ENCODE results near the gene VTCN1.

DNA sequence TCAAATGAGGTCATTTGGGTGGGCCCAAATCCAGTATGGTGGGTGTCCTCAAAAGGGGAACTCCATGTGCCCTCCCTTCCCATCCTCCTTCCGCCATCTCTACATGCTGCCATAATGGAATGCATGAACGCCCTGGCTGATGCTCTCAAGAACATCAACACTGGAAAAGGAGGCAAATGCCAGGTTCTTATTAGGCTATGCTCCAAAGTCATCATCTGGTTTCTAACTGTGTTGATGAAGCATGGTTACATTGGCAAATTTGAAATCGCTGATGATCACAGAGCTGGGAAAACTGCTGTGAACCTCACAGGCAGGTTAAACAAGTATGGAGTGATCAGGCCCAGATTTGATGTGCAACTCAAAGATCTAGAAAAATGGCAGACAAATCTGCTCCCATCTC lies 72.6 kb downstream of the VTCN1 start:
- TF ChIP-seq, protein P1, sequence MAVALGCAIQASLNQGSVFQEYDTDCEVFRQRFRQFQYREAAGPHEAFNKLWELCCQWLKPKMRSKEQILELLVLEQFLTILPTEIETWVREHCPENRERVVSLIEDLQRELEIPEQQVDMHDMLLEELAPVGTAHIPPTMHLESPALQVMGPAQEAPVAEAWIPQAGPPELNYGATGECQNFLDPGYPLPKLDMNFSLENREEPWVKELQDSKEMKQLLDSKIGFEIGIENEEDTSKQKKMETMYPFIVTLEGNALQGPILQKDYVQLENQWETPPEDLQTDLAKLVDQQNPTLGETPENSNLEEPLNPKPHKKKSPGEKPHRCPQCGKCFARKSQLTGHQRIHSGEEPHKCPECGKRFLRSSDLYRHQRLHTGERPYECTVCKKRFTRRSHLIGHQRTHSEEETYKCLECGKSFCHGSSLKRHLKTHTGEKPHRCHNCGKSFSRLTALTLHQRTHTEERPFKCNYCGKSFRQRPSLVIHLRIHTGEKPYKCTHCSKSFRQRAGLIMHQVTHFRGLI (tag by site-specific recombination; IDR thresholded peaks at IDR 0.05) = no peak
- TF ChIP-seq ZNF202 (tag by site-specific recombination; IDR thresholded peaks at IDR 0.05; ENCODE audit: borderline replicate concordance) (no peak), ZNF48 (tag by site-specific recombination; IDR thresholded peaks at IDR 0.05) (no peak), ZNF155 (tag by site-specific recombination; IDR thresholded peaks at IDR 0.05) (no peak), ZNF223 (tag by site-specific recombination; IDR thresholded peaks at IDR 0.05) (no peak), KLF9 (tag by site-specific recombination; IDR thresholded peaks at IDR 0.05; ENCODE audit: low read depth) (no peak), ZNF366 (tag by site-specific recombination; conservative IDR thresholded peaks at IDR 0.05) (no peak)
- TF ChIP-seq, protein P2, sequence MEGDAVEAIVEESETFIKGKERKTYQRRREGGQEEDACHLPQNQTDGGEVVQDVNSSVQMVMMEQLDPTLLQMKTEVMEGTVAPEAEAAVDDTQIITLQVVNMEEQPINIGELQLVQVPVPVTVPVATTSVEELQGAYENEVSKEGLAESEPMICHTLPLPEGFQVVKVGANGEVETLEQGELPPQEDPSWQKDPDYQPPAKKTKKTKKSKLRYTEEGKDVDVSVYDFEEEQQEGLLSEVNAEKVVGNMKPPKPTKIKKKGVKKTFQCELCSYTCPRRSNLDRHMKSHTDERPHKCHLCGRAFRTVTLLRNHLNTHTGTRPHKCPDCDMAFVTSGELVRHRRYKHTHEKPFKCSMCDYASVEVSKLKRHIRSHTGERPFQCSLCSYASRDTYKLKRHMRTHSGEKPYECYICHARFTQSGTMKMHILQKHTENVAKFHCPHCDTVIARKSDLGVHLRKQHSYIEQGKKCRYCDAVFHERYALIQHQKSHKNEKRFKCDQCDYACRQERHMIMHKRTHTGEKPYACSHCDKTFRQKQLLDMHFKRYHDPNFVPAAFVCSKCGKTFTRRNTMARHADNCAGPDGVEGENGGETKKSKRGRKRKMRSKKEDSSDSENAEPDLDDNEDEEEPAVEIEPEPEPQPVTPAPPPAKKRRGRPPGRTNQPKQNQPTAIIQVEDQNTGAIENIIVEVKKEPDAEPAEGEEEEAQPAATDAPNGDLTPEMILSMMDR (tag by site-specific recombination; IDR thresholded peaks at IDR 0.05) = no peak
- TF ChIP-seq, protein P3, sequence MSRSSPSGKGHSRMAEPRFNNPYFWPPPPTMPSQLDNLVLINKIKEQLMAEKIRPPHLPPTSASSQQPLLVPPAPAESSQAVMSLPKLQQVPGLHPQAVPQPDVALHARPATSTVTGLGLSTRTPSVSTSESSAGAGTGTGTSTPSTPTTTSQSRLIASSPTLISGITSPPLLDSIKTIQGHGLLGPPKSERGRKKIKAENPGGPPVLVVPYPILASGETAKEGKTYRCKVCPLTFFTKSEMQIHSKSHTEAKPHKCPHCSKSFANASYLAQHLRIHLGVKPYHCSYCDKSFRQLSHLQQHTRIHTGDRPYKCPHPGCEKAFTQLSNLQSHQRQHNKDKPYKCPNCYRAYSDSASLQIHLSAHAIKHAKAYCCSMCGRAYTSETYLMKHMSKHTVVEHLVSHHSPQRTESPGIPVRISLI (tag by site-specific recombination; IDR thresholded peaks at IDR 0.05) = no peak
- TF ChIP-seq, protein P4, sequence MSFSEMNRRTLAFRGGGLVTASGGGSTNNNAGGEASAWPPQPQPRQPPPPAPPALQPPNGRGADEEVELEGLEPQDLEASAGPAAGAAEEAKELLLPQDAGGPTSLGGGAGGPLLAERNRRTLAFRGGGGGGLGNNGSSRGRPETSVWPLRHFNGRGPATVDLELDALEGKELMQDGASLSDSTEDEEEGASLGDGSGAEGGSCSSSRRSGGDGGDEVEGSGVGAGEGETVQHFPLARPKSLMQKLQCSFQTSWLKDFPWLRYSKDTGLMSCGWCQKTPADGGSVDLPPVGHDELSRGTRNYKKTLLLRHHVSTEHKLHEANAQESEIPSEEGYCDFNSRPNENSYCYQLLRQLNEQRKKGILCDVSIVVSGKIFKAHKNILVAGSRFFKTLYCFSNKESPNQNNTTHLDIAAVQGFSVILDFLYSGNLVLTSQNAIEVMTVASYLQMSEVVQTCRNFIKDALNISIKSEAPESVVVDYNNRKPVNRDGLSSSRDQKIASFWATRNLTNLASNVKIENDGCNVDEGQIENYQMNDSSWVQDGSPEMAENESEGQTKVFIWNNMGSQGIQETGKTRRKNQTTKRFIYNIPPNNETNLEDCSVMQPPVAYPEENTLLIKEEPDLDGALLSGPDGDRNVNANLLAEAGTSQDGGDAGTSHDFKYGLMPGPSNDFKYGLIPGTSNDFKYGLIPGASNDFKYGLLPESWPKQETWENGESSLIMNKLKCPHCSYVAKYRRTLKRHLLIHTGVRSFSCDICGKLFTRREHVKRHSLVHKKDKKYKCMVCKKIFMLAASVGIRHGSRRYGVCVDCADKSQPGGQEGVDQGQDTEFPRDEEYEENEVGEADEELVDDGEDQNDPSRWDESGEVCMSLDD (tag by site-specific recombination; IDR thresholded peaks at IDR 0.05) = no peak
- TF ChIP-seq, protein P5, sequence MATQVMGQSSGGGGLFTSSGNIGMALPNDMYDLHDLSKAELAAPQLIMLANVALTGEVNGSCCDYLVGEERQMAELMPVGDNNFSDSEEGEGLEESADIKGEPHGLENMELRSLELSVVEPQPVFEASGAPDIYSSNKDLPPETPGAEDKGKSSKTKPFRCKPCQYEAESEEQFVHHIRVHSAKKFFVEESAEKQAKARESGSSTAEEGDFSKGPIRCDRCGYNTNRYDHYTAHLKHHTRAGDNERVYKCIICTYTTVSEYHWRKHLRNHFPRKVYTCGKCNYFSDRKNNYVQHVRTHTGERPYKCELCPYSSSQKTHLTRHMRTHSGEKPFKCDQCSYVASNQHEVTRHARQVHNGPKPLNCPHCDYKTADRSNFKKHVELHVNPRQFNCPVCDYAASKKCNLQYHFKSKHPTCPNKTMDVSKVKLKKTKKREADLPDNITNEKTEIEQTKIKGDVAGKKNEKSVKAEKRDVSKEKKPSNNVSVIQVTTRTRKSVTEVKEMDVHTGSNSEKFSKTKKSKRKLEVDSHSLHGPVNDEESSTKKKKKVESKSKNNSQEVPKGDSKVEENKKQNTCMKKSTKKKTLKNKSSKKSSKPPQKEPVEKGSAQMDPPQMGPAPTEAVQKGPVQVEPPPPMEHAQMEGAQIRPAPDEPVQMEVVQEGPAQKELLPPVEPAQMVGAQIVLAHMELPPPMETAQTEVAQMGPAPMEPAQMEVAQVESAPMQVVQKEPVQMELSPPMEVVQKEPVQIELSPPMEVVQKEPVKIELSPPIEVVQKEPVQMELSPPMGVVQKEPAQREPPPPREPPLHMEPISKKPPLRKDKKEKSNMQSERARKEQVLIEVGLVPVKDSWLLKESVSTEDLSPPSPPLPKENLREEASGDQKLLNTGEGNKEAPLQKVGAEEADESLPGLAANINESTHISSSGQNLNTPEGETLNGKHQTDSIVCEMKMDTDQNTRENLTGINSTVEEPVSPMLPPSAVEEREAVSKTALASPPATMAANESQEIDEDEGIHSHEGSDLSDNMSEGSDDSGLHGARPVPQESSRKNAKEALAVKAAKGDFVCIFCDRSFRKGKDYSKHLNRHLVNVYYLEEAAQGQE (tag by site-specific recombination; IDR thresholded peaks at IDR 0.05) = no peak
